Activated T-cell treated with anti-CD3 and anti-CD28 coated beads for 48 hours (primary cell): ENCODE results near the gene SOX21.
"Not testable (repeated sequence)": the region's sequence is repeated elsewhere in the genome, so short reads cannot be mapped to it uniquely, and the experiment has no call there.

Source experiments
- DNase-seq: peaks from one replicate; pipeline ENCODE4 v3.0.0-alpha.2; 2020; ENCODE audit warnings: low read depth

SOX21 gene

GRCh38 chr13:94712287-94712811, at the start of gene SOX21:
Gene SOX21 (minus strand): TSS chr13:94712545. CDS start chr13:94712049, 496 bp downstream.
- DNase-seq: no peak

DNA sequence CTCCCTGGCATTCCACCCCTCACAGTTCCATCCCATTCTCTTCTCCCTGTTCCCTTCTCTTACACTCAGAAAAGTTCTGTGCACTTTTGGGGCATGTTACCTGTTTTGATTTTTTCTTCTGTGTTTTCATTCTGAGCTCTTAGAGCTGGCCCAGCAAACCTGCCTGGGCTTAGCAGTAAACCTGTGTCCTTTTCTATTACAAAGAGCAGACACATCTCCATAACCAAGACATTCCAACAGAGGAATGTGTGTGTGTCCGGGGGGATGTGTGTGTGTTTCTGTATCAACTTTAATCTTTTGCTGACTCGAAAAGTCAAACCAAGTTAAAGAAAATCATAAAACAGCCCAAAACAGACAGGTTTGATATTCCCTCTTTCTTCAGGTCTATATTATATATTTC, 49.1 kb upstream of the SOX21 start:
- DNase-seq: no peak

- no peak for DNase-seq
Observed at GRCh38 chr13:94759120-94759728, 46.9 kb upstream of the SOX21 start.

- DNase-seq: no peak
Observed at GRCh38 chr13:94758436-94758960, 46.2 kb upstream of the SOX21 start.

DNA sequence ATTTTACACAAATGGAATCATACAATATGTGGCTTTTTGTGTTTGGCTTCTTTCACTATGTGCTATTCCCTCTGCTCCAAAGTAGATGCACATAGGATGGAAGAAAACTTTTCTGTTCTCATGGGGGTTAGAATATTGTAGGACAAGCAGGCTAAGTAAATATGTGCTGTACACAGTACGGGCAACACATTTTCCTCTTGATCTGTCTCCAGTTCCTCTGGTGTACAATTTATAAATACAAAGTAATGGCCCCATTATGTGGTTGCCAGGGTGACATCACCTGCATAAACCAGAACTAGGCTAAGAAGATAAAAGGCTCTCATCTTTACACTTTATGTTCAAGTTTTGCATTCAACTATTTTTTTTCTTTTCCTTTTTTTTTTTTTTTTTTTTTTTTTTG, 41.0 kb upstream of the SOX21 start:
- DNase-seq: no peak

- DNase-seq: no peak
Observed at GRCh38 chr13:94749162-94749561, 36.8 kb upstream of the SOX21 start.

- no peak for DNase-seq
Observed at GRCh38 chr13:94739235-94739634, 26.9 kb upstream of the SOX21 start.

GRCh38 chr13:94731028-94731427, 18.7 kb upstream of the SOX21 start:
- no peak for DNase-seq

- DNase-seq: not testable (repeated sequence)
Observed at GRCh38 chr13:94729941-94730340, 17.6 kb upstream of the SOX21 start.

GRCh38 chr13:94726425-94726824, 14.1 kb upstream of the SOX21 start:
- no peak for DNase-seq

- DNase-seq: no peak
Observed at GRCh38 chr13:94722609-94723345, 10.4 kb upstream of the SOX21 start.

GRCh38 chr13:94718697-94719096, 6.4 kb upstream of the SOX21 start:
- not testable (repeated sequence) for DNase-seq

- no peak for DNase-seq
Observed at GRCh38 chr13:94717916-94718315, 5.6 kb upstream of the SOX21 start.

DNA sequence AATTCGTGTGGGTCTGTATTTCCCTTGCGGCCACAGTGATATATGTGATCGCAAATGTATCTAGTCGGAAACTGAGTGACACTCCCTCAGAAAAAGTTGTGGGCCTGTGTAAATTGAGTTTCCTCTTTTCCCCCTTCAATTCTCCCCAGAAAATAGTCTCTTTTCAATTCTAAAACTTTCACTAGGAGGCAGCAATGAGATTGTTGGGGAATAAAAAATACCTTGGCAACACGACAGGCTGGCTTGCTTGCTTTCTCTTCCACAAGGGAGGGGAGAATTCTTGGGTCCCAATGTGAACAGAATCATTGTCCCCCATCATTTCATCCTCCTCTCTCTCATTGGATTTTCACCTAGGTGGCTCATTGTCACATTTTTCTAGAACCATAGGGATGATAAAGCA, 3.7 kb upstream of the SOX21 start:
- DNase-seq: no peak

- DNase-seq: no peak
Observed at GRCh38 chr13:94713561-94714182, 1.3 kb upstream of the SOX21 start.

DNA sequence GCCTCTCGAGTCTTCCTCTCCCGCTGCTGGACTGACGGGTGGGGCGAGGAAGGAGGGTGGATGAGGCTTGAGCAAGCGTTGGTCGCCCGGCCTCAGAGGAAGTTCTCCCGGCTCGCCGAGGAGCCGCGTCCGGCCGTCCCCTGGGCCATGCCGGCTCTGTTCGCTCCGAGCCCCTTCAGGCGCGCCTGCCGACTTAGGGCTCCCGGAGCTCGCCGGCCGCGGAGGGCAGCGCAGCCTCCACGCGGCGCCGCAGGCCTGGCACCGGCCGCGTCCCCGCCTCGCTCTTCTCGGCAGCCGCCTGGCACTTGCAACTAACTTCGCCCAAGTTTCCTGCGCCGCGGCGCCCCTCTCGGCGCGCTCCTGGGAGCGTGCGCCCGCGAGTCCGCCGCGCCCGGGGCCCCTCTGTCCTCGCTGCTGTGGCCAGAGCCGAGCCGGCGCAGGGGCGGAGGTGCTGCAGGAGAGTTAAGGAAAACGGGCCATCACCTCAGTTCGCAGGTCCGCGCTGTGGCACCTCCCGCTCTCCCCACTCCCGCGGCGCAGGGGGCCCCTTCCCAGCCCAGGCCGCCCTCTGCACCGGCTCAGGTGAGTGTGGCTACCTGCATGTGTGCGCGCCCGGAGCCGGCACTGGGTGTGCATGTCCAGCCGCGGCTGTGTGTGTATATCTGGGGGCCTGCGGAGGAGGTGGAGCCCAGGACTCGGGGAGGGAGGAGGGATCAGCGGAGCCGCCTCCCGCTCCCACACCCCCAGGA, 641 bp upstream of the SOX21 start:
- no peak for DNase-seq

DNA sequence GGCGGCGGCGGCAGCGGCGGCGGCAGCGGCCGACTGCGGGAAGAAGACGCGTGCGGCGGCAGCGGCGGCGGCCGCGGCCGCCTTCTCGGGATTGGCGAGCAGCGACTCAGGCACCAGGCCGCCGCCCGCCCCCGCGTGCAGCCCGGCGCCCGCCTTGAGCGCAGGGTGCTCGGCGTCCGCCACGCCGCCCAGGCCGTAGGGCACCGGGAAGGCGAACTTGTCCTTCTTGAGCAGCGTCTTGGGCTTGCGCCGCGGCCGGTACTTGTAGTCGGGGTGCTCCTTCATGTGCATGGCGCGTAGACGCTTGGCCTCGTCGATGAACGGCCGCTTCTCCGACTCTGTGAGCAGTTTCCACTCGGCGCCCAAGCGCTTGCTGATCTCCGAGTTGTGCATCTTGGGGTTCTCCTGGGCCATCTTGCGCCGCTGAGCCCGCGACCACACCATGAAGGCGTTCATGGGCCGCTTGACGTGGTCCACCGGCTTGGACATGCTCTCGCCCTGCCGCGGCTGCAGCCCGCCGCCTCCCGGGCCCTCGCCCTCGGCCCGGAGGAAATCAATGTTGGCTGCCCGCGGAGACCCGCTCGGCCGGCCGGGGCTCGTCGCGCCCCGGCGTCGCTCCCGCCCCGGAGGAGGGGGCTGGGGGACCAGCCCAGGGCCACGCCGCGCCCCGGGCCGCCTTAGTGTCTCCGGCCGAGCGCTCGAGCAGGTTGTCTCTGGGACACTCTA, 621 bp downstream of the SOX21 start:
- DNase-seq: no peak

DNA sequence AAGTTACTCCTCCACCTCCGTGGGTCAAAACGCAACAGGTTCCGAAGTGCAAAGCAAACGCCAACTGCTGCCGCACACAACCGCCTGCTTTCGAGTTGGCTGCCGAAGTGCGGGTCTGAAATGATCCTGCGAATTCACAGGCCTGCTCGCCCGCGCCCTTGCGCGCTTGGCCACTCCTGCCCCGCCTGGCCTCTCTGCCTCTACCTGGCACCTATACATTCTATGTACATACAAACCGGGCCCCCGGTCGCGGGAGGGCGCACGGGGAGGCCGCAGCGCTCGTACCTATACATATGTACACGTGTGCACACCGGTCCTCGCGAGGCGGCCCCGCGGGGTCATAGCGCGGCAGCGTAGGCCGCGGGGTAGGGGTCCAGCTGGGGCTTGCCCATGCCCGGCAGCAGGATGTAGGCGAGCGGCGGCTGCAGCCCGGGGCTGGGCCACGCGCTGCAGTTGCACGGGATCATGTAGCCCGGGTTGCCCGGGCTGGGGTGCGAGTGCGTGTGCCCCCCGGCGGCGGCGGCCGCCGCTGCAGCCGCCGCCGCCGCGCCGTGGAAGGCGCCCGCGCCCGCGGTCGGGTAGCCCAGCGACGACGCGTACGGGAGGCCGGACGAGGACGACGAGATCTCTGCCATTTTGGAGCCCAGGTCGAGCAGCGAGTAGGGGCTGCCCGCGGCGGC, 1.3 kb downstream of the SOX21 start:
- DNase-seq: no peak

GRCh38 chr13:94710065-94710781, 2.1 kb downstream of the SOX21 start:
- DNase-seq: no peak
